Heart left ventricle (tissue), 16 donors: ENCODE measurements around the gene COMP. TPM values are rescaled to one million over a fixed set of nuclear protein-coding genes. Genes with fewer than 3 reads are reported as not detected.
A peak's percentile ranks its signal among the peaks of the same experiment; 100 is the strongest.

ENCODE experiments used
- ATAC-seq, 4 donors: fragments of 200-7000 bp; cut with Tn5 transposase; one replicate each; pipeline ENCODE4 v1.9.1; 2020 to 2022; ENCODE audit warnings: moderate library complexity in 4 of 4, mild to moderate bottlenecking in 3 of 4, moderate number of reproducible peaks in 1 of 4
- DNase-seq, 5 donors: peaks; one replicate each; pipeline ENCODE4 v3.0.0-alpha.2; 2020
- H3K27ac ChIP-seq, 12 donors: fragments of 200-600 bp; sonication (generic) in 4 of 12; one replicate each; pipeline versions ENCODE4 v1.5.0 to v1.8.0; 2016 to 2022; ENCODE audit warnings: mild to moderate bottlenecking in 2 of 12
- H3K27me3 ChIP-seq, 9 donors: fragments of 200-600 bp; sonication (generic) in 2 of 9; one replicate each; pipeline versions ENCODE4 v1.5.1 to v1.8.0; 2016 to 2022; ENCODE audit warnings: mild to moderate bottlenecking in 3 of 9
- H3K36me3 ChIP-seq, 9 donors: fragments of 200-600 bp; sonication (generic) in 2 of 9; one replicate each; pipeline versions ENCODE4 v1.5.0 to v1.8.0; 2018 to 2022; ENCODE audit warnings: mild to moderate bottlenecking in 2 of 9
- H3K4me1 ChIP-seq, 12 donors: fragments of 200-600 bp; sonication (generic) in 4 of 12; one replicate each; pipeline versions ENCODE4 v1.5.0 to v1.8.0; 2016 to 2022; ENCODE audit warnings: mild to moderate bottlenecking in 3 of 12
- H3K4me3 ChIP-seq, 12 donors: fragments of 200-600 bp; sonication (generic) in 4 of 12; one replicate each; pipeline versions ENCODE4 v1.5.0 to v1.8.0; 2017 to 2022; ENCODE audit warnings: mild to moderate bottlenecking in 9 of 12, moderate library complexity in 4 of 12
- H3K9me3 ChIP-seq, 12 donors: fragments of 200-600 bp; sonication (generic) in 4 of 12; one replicate each; pipeline versions ENCODE4 v1.5.0 to v1.8.0; 2016 to 2022; ENCODE audit warnings: mild to moderate bottlenecking in 1 of 12
- CTCF ChIP-seq, 12 donors: fragments of 200-600 bp; sonication (generic) in 4 of 12; IDR thresholded peaks; one replicate each; pipeline versions ENCODE4 v1.5.0 to v1.8.0; 2018 to 2022; ENCODE audit warnings: antibody characterized with exemption in 12 of 12, mild to moderate bottlenecking in 5 of 12
- POLR2A ChIP-seq, 2 donors: fragments of 450-650 bp; IDR thresholded peaks; one replicate each; pipeline ENCODE4 v1.6.1; 2017; ENCODE audit warnings: antibody characterized with exemption in 2 of 2, mild to moderate bottlenecking in 2 of 2, moderate library complexity in 2 of 2
- WGBS, 4 donors: extraction: QIAGEN DNeasy Blood & Tissue Kit in 2 of 4; methylation state at CpG; one replicate each; pipeline versions ENCODE4 v1.1.5 to v1.1.7; 2013 to 2018; 5-methylcytosine and 5-hydroxymethylcytosine counted together
- intact Hi-C, 10 donors: fragments of 100-400 bp; cut with DNase I; formaldehyde crosslinking; loops; one replicate each; pipeline versions ENCODE4 v1.11.1 to v1.14.2; 2022
- polyA plus RNA-seq, 2 donors: library from polyadenylated mRNA; stranded (reverse); fragments of 200-250 nt; gene quantifications; one replicate each; pipeline ENCODE4 v1.2.3, GENCODE V29; 2013
- total RNA-seq, 9 donors: library from RNA; depleted of rRNA in 2 of 9; stranded (reverse); fragments of >200 nt in 2 of 9; fragmentation: NEBNext Ultra II Directional in 3 of 9; extraction: Animal tissue kit (Norgen Biotek cat#: 25700) in 3 of 9; gene quantifications; one replicate each; pipeline versions ENCODE4 v1.1.0 to v1.2.4, GENCODE V29; 2016 to 2023
- donor health status: ischemic (EF 13 %, LVEDD 7.1; RV severe dilation, severe dysfunction).
- donor health status: healthy with polysubstance abuse.
- donor health status: DM: no; HTN: yes; CAD: no.
- donor health status: DM: no; HTN: no; CAD: no.
- donor health status: ischemic (EF 25% LVEDD 6.9; RV normal size, moderate dysfunction).
- donor health status: ischemic (EF 25% LVEDD 5.7; RV mildly dilated, moderate dysfunction).
- donor health status: healthy.
- donor health status: DM: yes; HTN: yes; CAD: no.
- donor health status: ischemic (EF 35%, LVEDD 5.7; RV mildly dilated, moderate dysfunction).
- donor health status: nonischemic (EF 11% LVEDD 7.7; RV severe dilation, severe dysfunction).
- donor health status: DM: yes; HTN: yes; CAD: no.
- donor health status: PGD.
- donor health status: ischemic (EF 29% LVEDD 5.4; RV normal size, mild dysfunction).
- donor health status: nonischemic (EF 23%, LVEDD 6.1; RV moderate dilation, normal function).

COMP gene
- total and polyA plus RNA-seq, 11 donors = 0.11 to 2.7 (median 0.46) TPM; not detected in 1

GRCh38 chr19:18799389-18799970 is 8.4 kb upstream of the COMP start:
- H3K9me3 ChIP-seq = no peaks in the 10 kb centered on the region
- peaks cover 0 to 8% (median 0%) of the 10 kb centered on the region in 12 donors for H3K4me1 ChIP-seq
- ATAC-seq (no peak), DNase-seq (no peak)
- H3K27ac ChIP-seq = no peak overlapping the region
- no peak for TF ChIP-seq CTCF (IDR thresholded peaks at IDR 0.05)
- TF ChIP-seq POLR2A (IDR thresholded peaks at IDR 0.05) = no peak
- H3K36me3 ChIP-seq = no peaks in the 10 kb centered on the region
- H3K4me3 ChIP-seq = no peak overlapping the region
- peaks cover 6 to 60% (median 20%) of the 10 kb centered on the region in 9 donors for H3K27me3 ChIP-seq
- intact Hi-C loops = no loop called here

- no peak for DNase-seq
- intact Hi-C loops = no loop called here
- no peaks in the 10 kb centered on the region for H3K36me3 ChIP-seq
- H3K4me1 ChIP-seq = peaks cover 0 to 8% (median 0%) of the 10 kb centered on the region in 12 donors
- H3K27me3 ChIP-seq = peaks cover 6 to 60% (median 23%) of the 10 kb centered on the region in 9 donors
- no peak overlapping the region for H3K27ac ChIP-seq
- WGBS, 4 donors = 51 to 58% (median 55%) methylated on average over 17 to 22 of the region's 22 CpGs
- TF ChIP-seq POLR2A (IDR thresholded peaks at IDR 0.05) (no peak), CTCF (IDR thresholded peaks at IDR 0.05) (peak in 1 of 12 donors; percentile 6)
- no peaks in the 10 kb centered on the region for H3K9me3 ChIP-seq
- no peak for ATAC-seq
- no peak overlapping the region for H3K4me3 ChIP-seq
These were observed 7.6 kb upstream of the COMP start for GRCh38 chr19:18798384-18799352.

GRCh38 chr19:18796239-18796638 is 5.1 kb upstream of the COMP start:
- 76 to 83% (median 80%) methylated on average over 2 of the region's 2 CpGs for WGBS, 4 donors
- Histone ChIP-seq H3K9me3 (no peaks in the 10 kb centered on the region), H3K27me3 (peaks cover 12 to 78% (median 41%) of the 10 kb centered on the region in 9 donors)

More at GRCh38 chr19:18796239-18796638, 5.1 kb upstream of the COMP start:
- Histone ChIP-seq H3K36me3 (no peaks in the 10 kb centered on the region), H3K4me3 (no peak overlapping the region), H3K27ac (no peak overlapping the region), H3K4me1 (peaks cover 0 to 8% (median under 1%) of the 10 kb centered on the region in 12 donors)
- TF ChIP-seq CTCF (IDR thresholded peaks at IDR 0.05) = no peak
- TF ChIP-seq POLR2A (IDR thresholded peaks at IDR 0.05) = no peak
- DNase-seq = no peak
- intact Hi-C loops = no loop called here
- ATAC-seq = no peak
